Endothelial cell (in vitro differentiated cells): ENCODE data around the gene NFKB1. TPM values are rescaled to one million over a fixed set of nuclear protein-coding genes. Genes with fewer than 3 reads are reported as not detected.
"Not testable (repeated sequence)": the region's sequence is repeated elsewhere in the genome, so short reads cannot be mapped to it uniquely, and the experiment has no call there.

Experiments
- DNase-seq: peaks from one replicate; pipeline ENCODE4 v3.0.0; 2021; ENCODE audit warnings: low spot score
- H3K27ac Mint-ChIP-seq: one replicate; pipeline ENCODE4 v1.8.0; 2021; ENCODE audit warnings: mixed read lengths, inconsistent platforms; ENCODE audit not compliant: unreplicated experiment
- H3K27me3 Mint-ChIP-seq: one replicate; pipeline ENCODE4 v1.8.0; 2021; ENCODE audit warnings: mild to moderate bottlenecking, moderate library complexity, mixed read lengths, inconsistent platforms; ENCODE audit not compliant: unreplicated experiment
- H3K36me3 Mint-ChIP-seq: one replicate; pipeline ENCODE4 v1.8.0; 2021; ENCODE audit warnings: mild to moderate bottlenecking, low read depth, mixed read lengths, inconsistent platforms; ENCODE audit not compliant: unreplicated experiment
- H3K4me1 Mint-ChIP-seq: one replicate; pipeline ENCODE4 v1.8.0; 2021; ENCODE audit warnings: mild to moderate bottlenecking, mixed read lengths, inconsistent platforms; ENCODE audit not compliant: unreplicated experiment
- H3K4me3 Mint-ChIP-seq: one replicate; pipeline ENCODE4 v1.8.0; 2021; ENCODE audit warnings: mild to moderate bottlenecking, mixed read lengths, inconsistent platforms; ENCODE audit not compliant: unreplicated experiment
- H3K9me3 Mint-ChIP-seq: one replicate; pipeline ENCODE4 v1.8.0; 2021; ENCODE audit warnings: mixed read lengths, inconsistent platforms; ENCODE audit not compliant: unreplicated experiment
- total RNA-seq: library from RNA; stranded (reverse); fragmentation: NEBNext Ultra II Directional; extraction: Animal tissue kit (Norgen Biotek cat#: 25700); gene quantifications from one replicate; pipeline ENCODE4 v1.2.1, GENCODE V29; 2021; ENCODE audit not compliant: unreplicated experiment
- TF ChIP-seq, protein P1 (sequence below): fragments of 200-600 bp; sonication (generic); IDR thresholded peaks from one replicate; pipeline ENCODE4 v1.5.0; 2021; ENCODE audit warnings: antibody characterized with exemption; ENCODE audit not compliant: unreplicated experiment

Gene NFKB1
- total RNA-seq, 1 donor from 2014 or later: 26.0 TPM

- H3K4me1 Mint-ChIP-seq: peaks cover 45% of the 10 kb centered on the region
- DNase-seq: no peak
- H3K27me3 Mint-ChIP-seq: peaks cover 7% of the 10 kb centered on the region
- peaks cover 46% of the 10 kb centered on the region for H3K36me3 Mint-ChIP-seq
- TF ChIP-seq, protein P1, sequence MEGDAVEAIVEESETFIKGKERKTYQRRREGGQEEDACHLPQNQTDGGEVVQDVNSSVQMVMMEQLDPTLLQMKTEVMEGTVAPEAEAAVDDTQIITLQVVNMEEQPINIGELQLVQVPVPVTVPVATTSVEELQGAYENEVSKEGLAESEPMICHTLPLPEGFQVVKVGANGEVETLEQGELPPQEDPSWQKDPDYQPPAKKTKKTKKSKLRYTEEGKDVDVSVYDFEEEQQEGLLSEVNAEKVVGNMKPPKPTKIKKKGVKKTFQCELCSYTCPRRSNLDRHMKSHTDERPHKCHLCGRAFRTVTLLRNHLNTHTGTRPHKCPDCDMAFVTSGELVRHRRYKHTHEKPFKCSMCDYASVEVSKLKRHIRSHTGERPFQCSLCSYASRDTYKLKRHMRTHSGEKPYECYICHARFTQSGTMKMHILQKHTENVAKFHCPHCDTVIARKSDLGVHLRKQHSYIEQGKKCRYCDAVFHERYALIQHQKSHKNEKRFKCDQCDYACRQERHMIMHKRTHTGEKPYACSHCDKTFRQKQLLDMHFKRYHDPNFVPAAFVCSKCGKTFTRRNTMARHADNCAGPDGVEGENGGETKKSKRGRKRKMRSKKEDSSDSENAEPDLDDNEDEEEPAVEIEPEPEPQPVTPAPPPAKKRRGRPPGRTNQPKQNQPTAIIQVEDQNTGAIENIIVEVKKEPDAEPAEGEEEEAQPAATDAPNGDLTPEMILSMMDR: no peak
- no peaks in the 10 kb centered on the region for H3K9me3 Mint-ChIP-seq
- peak overlapping the region; percentile 9 for H3K4me3 Mint-ChIP-seq
- H3K27ac Mint-ChIP-seq: peak overlapping the region; percentile 80
Observed at GRCh38 chr4:102616636-102617035, 115.5 kb downstream of the NFKB1 start.

GRCh38 chr4:102619021-102619420 is 117.9 kb downstream of the NFKB1 start:
- peaks cover 27% of the 10 kb centered on the region for H3K4me1 Mint-ChIP-seq
- peaks cover 25% of the 10 kb centered on the region for H3K36me3 Mint-ChIP-seq
- not testable (repeated sequence) for H3K9me3 Mint-ChIP-seq, H3K27me3 Mint-ChIP-seq, DNase-seq, H3K4me3 Mint-ChIP-seq, H3K27ac Mint-ChIP-seq

- DNase-seq, H3K9me3 Mint-ChIP-seq, H3K4me3 Mint-ChIP-seq, H3K27me3 Mint-ChIP-seq, H3K27ac Mint-ChIP-seq: not testable (repeated sequence)
- H3K36me3 Mint-ChIP-seq: peaks cover 16% of the 10 kb centered on the region
- peaks cover 17% of the 10 kb centered on the region for H3K4me1 Mint-ChIP-seq
Observed at GRCh38 chr4:102619776-102620631, 118.8 kb downstream of the NFKB1 start.

DNA sequence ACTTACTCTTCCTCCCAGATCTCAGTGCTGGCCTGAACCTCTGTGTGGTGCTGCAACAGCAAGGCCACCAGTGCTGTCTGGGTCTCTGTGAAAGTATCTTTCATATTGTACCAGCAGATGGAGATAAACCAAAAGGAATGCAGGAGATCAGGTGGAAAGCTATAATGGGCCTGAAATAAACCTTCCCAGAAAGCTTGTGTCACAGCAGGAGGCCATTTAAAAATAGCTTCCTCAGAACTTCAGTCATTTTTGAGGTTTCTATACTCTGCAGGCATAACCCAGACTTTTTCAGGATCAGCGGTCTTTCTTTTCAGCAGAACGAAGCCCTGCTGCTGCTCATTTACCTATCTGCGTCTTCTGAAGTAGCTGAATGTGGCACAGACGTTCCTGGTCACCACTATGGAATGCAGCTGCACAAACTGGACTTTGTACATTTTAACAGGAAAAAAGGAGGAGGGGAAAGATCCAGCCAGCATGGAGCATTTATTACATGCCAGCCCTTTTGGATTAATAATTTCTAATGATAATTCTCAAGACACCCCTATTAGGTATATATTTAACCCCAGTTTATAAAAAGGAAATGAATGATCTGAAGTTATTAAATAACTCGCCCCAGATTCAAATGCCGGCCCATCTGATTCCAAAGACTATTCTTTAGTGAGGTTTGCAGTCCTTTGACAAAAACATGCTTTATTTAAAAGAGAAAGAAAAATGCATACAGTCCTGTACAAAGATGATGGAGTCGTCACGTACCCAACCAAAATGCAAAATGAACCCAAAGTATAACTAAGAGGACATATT is 119.7 kb downstream of the NFKB1 start:
- H3K36me3 Mint-ChIP-seq: peaks cover 9% of the 10 kb centered on the region
- no peak overlapping the region for H3K4me3 Mint-ChIP-seq
- H3K27me3 Mint-ChIP-seq: peaks cover 3% of the 10 kb centered on the region

DNA sequence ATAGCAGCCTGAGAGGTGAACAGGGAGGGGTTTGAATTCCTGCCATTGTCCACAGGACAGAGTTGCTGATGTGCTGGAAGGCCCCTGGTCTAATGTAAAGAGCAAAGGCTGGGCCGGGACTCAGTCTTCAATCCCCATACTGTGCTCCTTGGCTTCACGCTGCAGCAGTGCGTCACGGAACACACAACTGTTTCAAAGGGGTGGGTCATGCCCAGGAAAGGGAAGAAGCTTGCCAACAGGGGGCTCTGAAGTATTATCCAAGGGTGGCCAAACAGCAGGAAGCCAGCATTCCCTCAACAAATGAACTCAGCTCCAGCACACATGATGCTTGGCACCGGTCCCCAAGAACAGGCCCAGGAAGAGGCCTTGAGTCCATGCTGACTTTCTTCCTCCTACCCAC is 122.5 kb downstream of the NFKB1 start:
- Mint-ChIP-seq H3K9me3 (no peaks in the 10 kb centered on the region), H3K27ac (no peak overlapping the region), H3K4me1 (no peaks in the 10 kb centered on the region), H3K36me3 (no peaks in the 10 kb centered on the region), H3K4me3 (no peak overlapping the region), H3K27me3 (peaks cover 3% of the 10 kb centered on the region)
- no peak for DNase-seq
- TF ChIP-seq, protein P1: no peak

More for the DNA sequence above, 119.7 kb downstream of the NFKB1 start:
- TF ChIP-seq, protein P1: no peak
- Mint-ChIP-seq H3K27ac (no peak overlapping the region), H3K4me1 (peaks cover 9% of the 10 kb centered on the region), H3K9me3 (no peaks in the 10 kb centered on the region)
- no peak for DNase-seq
